HG02759 (cell line): ENCODE results near the gene STX18.

Experiments
- ATAC-seq: cut with Tn5 transposase; IDR thresholded peaks from one replicate; pipeline ENCODE4 v1.9.1; 2021; ENCODE audit warnings: mild to moderate bottlenecking, moderate library complexity; ENCODE audit not compliant: unreplicated experiment

STX18 gene

DNA sequence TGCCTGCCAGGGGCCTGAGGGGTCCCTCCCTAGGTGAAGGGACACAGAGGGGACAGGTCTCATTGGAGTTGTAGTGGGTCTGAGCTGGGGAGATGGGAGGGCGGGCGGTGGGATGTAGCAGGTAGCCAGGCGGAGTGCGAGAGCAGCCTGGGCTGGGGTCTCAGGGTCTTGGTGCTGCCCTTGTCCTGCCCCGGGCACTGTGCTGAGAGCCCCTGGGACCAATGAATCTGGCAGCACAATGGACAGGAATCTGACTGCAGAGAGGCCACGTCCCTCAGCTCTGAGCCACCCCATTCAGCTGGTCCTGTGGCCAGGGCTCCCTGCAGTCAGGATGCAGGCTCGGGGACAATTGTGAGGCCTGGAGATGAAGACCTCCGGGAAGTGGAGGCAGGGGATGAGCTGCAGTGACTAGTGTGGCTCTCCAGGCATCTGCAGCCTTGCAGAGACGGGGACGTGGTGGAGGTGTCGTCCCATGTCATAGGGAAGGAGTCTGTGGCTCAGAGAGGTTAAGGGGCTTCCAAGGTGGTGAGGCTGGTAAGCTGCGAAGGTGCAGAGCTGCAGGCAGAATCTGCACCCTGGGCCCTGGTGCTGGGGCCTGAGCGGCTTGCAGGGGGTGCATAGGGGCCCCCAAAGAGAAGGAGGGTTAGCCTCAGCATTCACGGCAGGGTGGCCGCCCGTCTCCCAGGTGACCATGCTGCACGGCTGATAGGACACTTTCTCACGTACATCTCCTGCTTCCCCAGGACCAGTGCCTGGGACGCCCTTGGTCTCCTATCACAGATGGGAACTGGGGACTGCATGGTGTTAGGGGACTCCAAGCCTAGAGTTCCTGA lies 134.3 kb downstream of the STX18 start:
- no peak for ATAC-seq

DNA sequence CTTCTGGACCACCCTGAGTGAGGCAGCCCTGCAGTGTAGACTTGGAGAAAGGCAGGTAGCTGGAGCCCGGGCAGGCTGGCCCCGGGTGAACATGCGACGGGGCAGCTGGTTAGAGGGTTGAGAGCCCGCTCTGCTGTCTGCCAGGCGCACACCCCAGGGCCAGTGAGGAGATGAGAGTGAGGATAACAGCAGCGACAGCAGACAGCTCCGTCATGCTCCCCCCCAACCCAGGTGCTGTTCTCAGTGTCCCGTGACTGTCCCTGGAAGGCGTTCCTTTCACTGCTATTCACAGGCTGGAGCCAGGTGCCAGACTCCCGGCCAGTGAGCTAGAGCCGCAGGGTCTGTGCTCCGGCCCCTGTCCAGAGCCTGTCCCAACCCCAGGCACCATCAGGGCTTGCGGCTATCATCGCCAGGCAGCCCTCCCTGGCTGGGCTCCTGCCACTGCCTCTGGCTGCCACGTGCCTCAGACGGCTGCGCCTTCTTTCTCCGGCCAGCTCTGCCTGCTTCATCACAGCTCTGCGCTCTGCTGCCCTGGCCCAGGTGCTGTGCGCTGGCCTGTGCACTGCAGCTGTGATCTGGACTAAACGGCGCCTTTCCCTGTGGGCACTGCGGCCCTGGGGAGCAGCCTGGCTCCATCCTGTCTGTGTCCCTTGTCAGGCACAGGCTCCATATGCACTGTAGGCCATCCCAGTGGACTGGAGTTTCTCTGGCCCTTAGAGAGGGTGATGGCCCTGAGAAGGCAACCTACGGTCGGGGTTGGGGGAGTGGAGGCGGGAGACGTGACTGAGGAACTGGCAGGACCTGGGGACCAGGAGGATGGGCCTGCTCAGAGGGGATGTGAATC lies 135.2 kb downstream of the STX18 start:
- ATAC-seq, result no peak

DNA sequence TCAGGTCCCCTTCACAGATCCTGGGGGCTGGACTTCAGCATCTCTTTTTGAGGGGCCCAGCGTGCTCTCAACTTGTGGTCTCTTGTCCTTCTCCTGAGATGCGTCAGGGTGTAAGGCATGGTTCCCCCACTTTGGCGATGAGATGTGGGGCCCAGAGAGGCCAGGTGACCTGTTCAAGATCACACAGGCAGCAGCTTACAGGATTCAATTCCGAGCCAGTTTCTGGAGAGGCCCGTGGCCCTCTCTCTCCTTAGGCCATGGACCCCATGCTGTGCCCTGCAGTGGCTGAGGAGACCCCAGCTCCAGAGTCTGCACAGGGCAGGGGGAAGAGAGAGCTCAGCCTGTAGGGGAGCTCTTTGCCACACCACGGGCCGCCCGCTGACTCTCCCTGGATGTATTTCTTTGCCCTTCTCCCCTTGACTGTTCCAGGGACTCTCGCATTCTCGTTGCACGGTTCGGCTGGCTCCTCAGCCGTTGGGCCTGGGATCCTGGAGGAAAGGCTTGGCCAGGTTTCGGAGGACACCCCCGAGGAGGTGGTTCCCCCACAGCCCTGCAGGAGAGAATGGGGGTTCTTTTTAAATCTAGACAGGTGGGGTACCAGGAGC lies 136.4 kb downstream of the STX18 start:
- ATAC-seq, result no peak

DNA sequence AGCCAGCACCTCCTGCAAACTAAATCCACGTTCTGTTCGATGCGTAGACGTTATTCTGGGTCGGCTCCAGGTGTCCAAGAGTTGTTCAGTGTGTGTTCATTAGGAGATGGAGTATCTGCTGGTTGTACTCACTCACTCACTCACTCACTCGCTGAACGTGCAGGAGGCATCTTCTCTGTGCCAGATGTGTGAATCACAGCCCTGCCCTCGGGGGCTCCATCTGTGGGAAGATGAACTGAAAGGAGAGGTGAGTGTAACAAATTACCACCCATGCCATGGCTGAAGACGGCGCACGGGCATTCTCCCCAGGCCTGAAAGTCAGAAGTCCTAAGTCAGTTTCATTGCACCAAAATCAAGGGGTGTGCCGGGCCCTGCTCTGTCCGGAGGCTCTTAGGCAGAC lies 138.9 kb downstream of the STX18 start:
- ATAC-seq, result no peak

DNA sequence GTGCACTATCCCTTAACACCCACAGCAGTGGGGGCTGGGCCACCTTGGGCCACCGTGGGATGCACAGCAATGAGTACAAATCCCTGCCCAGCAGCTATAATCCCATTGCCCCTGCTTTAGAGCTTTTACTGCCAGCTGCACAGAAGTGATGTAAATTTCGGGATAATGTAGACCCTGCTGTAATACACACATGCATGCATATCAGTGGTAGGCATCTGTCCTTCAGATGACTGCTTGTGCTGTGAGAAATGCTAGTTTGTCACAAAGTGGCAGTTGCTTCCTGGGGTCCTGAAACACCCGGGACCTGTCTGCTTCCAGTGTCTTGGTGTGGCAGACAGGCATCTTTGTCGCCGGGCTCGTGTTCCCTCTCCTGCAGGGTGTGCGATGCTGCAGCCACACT lies 140.8 kb downstream of the STX18 start:
- ATAC-seq, result no peak

DNA sequence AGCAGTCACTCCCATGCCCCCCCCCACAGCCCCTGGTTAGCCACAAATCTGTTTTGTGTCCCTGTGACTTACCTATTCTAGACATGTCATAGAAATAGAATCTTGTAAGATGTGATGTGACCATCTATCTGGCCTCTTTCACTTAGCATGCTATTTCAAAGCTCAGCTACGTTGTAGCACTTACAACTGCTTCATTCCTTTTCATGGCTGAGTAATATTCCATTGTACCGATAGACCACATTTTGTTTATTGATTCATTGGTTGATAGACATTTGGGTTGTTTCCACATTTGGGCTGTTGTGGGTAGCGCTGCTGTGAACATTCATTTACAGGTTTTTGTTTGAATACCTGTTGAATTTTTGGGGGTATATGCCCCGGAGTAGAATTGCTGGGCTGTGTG lies 143.4 kb downstream of the STX18 start:
- ATAC-seq, result no peak

DNA sequence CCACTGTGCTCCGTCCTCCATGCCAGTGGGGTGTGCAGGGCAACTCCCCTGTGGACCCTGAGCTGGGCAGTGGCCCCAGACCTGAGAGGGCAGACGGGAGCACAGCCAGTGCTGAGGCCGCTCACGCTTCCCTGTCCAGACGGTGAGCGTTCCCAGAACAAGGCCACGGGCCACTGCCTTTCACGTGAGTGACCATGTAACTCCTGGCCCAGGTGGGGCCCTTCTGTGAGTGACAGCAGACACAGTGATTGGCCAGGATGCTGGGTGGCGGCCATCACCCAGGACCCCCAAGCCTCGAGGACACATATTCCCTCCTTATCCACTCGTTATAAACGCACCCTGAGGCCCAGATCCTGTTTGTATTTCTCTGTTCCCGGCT lies 144.4 kb downstream of the STX18 start:
- no peak for ATAC-seq

DNA sequence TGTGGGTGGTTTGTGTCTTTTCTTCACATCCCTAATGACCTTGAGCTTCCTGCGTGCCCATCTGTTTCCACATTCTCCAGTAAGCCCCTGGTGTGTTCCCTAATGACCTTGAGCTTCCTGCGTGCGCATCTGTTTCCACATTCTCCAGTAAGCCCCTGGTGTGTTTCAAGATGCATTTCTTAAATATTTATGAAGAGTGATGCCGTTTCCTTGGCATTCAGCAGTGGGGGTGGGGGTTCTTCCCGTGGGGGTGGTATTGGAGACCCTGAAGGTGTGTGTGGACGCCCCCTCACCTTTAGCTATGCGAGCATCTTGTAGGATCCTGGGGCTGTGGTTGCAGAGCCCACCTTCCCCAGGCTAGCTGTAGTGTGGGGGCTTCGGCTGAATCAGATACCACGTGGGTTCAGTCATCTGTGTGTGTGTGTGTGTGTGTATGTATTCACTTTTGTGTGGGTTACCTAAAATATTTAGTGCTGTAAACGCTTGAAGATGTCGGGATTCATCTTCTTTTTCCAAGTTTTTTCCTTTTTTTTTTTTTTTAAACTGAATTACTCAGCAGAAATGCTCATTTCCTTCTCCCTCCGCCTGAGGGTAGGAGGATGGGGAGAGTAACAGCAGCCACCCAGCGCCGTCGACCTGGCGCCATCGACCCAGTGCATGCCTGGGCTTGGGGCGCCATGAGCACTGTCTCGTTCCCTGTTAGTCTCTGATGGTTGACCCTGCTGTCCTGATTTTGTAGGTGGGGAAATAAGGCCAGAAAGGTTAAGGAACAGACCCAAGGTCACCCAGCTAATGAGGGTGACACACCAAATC lies 145.0 kb downstream of the STX18 start:
- ATAC-seq, result no peak

DNA sequence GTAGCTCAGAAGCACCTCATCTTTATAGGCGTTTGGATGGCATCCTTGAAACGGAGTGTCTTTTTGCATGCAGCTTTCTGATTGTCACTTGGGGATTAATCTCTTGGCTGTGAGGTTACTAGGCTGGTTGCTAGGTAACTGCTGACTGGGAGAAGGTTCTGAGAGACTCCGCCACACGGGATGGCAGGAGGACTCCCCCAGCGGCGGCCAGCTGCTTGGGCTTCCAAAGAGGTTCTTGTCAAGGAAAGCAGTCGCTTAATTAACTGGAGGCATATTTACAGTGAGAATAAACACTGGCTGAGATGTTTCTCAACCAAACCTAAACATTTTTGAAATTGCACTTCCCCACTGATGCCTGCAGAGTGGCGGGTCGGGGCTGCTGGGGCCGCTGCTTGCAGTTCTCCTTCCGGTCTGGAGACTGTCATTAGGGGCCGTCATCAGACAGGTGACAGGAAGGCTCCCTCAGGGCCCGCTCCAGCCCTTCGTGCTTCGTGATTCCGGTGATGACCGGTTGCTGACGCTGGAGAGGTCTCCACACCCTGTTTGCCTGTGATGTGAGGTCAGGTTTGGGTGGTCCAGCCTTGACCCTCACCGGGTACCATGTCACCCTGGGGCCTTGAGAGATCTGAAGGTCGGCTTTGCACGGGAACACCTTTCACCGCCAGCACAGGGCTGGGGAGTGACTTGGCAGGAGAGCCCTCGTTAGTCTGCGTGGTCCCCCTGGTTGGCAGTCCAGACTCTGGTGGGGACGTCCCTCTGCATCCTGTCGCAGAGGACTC lies 145.8 kb downstream of the STX18 start:
- ATAC-seq, result peak; percentile 87

DNA sequence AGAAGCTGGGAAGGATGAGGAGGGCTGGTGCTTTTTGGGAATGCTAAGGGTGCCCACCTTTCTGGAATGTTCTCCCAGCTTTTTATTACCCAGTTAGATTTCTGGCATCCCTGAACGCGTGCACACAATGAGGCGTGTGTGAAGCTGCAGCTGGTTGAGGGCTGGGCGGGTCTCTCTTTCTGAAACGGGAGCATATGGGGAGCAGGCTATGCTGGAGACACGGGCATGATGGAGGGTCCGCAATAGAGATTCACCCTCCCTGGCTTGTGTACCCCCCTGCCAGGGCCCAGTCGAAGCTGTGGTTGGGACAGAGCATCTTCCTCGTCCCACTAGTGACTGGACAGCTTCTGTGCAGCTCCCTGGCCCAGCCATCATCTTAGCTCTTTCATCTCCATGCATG lies 146.5 kb downstream of the STX18 start:
- no peak for ATAC-seq

DNA sequence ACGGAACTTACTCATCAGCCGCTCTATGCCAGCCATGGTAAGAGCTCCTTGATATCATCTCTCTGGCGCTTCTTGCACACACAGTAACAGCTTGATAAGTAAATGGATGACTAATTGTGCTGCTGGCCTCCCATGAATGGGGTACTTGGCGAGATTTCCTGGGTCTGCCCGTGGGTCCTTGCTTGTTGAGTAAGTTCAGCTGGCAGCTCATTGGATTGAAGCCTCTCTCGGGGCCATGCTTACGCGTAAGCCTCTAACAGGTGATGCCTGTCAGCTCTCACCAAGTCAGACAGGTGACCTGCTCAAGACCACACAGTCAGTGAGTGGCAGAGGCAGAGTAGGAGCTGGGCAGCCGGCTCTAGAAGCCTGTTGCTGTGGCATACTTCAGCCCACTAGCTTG lies 147.2 kb downstream of the STX18 start:
- no peak for ATAC-seq

DNA sequence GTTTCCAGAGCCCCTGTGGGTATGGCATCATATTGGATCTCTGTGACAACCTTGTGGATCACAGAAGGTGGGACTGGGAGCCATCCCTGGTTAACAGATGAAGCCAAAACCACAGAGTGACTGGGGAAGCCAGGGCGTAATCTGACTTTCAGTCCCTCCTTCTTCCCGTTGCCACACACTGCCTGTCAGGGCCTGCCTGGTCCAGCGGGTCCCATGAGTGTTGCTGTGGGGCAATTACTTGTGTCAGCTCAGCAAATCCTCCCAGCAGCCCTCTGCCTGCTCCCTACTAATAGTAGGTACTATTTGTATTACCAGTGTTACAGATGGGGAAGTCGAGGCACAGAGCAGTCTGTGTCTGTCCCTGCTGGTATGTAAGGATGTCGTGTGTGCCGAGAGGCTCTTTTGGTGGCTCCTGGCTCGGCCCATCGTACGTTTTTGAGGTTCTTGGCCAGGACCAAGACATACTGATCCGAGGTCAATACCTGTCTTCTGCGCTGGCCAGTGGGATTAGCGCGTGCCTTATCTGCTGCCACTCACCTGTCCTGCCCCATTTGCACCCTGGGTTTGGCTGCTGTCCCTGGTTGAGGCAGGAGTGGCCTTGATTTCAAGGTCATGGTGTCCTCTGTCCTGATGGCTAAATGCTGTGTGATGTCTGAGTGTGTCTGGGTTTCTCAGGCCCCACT lies 149.2 kb downstream of the STX18 start:
- no peak for ATAC-seq

DNA sequence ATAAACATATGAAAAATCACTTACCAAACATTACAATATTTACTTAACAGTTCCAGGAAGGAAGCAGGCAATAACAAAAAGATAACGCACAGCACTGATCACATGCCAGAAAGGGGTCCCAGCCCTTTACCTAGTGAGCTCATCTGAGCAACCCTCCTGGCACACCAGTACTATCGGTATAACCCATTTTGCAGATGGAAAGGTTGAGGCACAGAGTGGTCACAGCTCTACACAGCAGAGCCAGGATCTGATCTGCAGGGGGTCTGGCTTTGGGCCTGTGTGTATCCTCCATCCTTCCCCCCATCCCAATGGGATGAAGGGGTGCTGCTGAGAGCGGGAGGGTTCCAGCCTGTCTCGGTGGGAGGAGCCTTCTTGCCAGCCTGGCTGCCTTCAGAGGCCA lies 150.0 kb downstream of the STX18 start:
- no peak for ATAC-seq

DNA sequence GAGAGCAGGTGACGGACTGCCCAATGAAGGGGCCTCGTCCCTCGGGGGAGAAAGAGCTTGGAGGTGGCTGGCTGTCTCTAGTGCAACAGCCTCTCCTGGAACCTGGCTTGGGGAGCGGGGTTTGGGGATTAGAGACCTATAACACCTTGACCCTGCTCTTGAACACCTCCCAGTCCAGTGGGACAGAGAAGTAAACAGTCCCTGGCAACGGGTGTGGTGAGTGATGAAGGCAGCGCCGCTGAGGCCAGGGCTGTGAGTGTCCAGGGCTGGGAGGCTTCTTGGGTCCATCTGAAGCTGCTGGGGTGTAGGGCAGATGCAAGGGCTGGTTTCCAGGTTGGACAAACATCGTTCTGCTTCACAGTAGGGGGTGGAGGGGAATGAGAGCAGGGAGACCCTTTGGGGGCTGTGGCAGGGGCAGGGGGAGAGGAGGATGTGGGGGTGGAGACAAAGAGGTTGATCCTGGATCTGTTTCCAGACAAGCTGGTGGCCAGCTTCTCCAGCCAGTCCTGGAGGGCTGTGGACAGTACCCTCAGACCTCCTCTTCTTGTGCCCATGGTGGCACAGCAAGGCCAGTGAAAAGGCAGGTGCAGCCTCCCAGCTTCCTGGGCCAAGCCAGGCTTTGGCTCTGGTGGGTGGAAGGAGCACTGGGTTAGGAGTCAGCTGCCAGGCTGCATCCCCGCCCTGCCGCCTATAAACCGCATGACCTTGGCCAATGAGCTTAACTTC lies 151.2 kb downstream of the STX18 start:
- ATAC-seq, result no peak

DNA sequence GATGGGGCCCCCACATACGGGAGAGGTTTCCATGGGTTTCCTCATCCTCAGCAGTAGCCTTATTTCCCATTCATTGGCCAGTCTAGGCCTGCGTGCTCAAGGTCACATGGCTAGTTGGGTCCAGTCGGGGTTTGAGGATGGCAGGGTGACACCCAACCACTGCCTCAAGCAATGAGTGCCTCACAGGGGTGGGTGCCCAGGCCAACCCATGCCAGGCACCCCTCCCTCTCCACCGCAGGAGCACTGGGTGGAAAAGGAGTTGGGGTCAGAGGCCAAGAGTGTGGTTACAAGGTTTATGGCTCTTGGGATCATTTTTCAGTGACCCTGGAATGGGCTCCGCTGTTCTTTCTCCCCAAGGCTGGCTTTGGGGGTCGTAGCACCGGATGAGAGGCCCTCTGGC lies 151.8 kb downstream of the STX18 start:
- ATAC-seq, result no peak

DNA sequence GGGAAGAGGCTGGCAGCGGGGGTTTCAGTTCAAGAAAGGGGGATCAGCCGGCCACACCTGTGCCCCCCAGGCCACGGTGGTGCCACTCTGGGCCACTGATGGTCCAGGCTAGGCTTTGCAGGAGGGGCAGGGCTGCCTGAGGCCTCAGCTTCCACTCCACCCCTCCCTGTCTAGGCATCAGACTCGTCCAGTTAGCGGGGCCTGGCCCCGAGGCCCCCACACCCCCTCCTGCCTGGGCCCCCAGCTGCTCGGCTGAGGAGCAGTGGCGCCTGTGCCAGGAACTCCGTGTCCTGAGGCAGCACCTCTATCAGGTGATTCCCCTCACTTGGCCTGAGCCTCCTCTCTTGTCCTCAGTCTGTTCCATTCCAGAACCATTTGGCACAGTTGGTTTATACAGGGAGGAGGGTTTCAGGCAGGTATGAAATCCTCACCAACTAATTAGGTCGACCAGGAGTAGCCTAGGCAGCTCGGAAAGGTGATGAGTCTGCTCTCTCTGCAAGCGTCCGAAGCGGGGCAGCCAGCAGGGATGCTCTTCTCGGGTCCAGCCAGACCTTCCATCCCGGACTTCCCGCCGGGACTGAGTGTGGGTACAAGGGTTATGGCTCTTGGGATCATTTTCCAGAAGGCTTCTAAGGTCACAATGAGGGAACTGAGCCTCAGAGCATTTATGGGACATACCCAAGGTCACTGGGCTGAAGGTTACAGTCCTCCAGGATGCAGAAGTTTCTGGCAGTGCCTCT lies 152.8 kb downstream of the STX18 start:
- no peak for ATAC-seq

DNA sequence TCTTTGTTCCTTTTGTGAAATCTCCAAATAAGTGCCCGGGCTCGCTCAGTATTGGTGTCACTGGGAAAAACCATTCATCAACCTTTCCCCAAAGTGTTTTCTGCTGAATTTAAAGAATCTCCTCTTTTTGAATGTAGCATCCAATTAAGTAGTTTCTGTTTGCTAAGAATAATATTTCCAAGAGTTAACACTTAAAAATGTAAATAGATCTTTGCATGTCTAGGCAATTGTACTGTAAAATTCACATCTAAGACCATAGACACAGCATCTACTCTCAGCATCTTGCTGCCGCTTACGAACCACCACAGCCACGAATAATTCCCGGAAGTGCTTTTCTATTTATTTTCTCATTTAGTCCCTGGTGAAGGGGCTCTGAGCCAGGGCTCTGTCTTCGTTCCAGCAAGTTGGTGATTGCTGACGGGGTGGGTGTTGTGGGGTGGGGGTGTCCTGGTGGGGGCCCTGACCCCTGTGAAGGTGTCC lies 153.5 kb downstream of the STX18 start:
- no peak for ATAC-seq
